Measurements from ENCODE around the gene ELFN2. TPM values are rescaled to one million over a fixed set of nuclear protein-coding genes. Genes with fewer than 3 reads are reported as not detected.
"Not testable (repeated sequence)": the region's sequence is repeated elsewhere in the genome, so short reads cannot be mapped to it uniquely, and the experiment has no call there.

The ELFN2 gene, protein sequence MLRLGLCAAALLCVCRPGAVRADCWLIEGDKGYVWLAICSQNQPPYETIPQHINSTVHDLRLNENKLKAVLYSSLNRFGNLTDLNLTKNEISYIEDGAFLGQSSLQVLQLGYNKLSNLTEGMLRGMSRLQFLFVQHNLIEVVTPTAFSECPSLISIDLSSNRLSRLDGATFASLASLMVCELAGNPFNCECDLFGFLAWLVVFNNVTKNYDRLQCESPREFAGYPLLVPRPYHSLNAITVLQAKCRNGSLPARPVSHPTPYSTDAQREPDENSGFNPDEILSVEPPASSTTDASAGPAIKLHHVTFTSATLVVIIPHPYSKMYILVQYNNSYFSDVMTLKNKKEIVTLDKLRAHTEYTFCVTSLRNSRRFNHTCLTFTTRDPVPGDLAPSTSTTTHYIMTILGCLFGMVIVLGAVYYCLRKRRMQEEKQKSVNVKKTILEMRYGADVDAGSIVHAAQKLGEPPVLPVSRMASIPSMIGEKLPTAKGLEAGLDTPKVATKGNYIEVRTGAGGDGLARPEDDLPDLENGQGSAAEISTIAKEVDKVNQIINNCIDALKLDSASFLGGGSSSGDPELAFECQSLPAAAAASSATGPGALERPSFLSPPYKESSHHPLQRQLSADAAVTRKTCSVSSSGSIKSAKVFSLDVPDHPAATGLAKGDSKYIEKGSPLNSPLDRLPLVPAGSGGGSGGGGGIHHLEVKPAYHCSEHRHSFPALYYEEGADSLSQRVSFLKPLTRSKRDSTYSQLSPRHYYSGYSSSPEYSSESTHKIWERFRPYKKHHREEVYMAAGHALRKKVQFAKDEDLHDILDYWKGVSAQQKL
- total RNA-seq: under 1 TPM; 0.03 to 0.33 (median 0.05) TPM

DNA sequence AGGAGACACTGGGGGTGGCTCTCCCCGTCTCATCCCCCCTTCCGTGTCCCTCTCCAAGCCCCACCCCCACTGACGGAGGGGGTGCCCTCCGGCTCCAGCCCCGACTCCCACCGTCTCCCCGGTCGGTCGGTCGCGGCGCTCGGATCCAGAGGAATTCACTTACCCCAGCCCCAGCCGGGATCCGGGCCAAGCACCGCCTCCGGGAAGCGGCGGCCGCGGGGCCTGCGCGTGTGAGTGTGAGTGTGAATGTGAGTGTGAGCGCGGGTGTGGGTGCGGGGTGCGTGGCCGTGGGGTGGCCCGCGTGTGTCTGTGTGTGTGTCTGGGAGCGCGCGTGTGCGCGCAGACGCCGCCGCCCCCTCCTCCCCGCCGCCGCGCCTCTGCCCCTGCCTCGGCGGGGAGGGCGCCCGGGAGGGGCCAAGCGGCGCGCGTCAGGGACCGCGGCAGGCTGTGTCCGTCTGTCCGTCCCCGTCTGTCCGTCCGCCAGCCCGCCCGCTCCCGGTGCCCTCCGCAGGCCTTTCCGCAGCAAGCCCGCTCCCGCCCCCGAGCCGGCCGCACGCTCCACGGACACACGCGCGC is at the start of gene ELFN2:
Gene ELFN2, minus strand, starts transcription at position 345 of the 576 bp plus-strand sequence. CDS start 51,945 bp downstream, outside the sequence.
- Mint-ChIP-seq H3K4me3 (peak within 1 kb of the TSS; percentile 62), H3K27me3 (ENCODE audit: low read depth) (peaks cover 61% of the 10 kb centered on the region), H3K36me3 (ENCODE audit: insufficient read depth) (no peaks in the 10 kb centered on the region), H3K9me3 (no peaks in the 10 kb centered on the region), H3K4me1 (ENCODE audit: low read depth) (peaks cover 18% of the 10 kb centered on the region)
- DNase-seq: no peak
- peak in 1 of 2 donors; percentile 12 for ATAC-seq

DNA sequence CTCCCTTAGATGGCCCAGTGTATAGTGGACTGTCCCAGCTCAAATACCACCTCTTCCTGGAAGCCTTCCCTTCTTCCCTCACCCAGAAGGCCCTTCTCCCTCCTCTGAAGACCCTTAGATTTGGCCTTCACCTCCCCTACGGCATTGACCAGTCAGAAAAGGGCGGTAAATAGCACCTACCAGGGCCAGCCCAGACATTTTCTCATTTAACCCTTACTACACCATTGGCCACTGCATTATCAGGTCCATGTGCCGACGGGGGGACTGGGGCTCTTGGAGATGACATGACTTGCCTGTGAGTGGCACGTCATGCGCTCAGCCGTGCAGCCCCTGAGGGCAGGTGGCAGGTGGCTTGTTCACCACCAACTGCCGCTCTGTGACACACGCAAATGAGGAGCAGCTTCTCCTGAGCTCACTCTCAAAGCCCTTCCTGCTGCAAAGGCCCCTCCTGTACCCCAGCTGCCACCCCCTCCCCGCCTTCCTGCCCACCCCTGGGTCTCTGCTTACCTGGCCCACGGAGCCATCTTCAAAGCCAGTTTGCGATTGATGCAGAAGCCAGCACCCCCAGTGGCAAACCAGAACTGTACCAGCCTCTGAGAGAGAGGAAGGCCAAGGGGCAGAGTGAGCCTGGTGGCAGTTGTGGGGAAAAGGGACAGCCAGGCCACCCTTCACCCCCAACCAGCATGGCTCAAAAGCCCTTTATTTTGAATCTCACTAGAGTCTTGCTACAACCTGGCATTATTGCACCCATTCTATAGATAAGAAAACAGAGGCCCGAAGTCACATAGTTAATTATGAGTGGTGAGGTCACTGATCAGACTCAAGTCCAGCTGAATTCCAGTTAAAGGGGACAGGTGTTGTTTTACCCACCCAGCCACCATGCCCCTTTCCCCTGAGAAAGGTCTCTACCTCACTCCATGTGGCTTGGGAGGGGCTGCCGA is 49.4 kb upstream of the ELFN2 start:
- Mint-ChIP-seq H3K9me3 (no peaks in the 10 kb centered on the region), H3K4me3 (no peak overlapping the region), H3K36me3 (ENCODE audit: insufficient read depth) (peaks cover 21% of the 10 kb centered on the region), H3K4me1 (ENCODE audit: low read depth) (peaks cover 9% of the 10 kb centered on the region), H3K27me3 (ENCODE audit: low read depth) (no peaks in the 10 kb centered on the region)
- ATAC-seq: no peak
- no peak for DNase-seq

DNA sequence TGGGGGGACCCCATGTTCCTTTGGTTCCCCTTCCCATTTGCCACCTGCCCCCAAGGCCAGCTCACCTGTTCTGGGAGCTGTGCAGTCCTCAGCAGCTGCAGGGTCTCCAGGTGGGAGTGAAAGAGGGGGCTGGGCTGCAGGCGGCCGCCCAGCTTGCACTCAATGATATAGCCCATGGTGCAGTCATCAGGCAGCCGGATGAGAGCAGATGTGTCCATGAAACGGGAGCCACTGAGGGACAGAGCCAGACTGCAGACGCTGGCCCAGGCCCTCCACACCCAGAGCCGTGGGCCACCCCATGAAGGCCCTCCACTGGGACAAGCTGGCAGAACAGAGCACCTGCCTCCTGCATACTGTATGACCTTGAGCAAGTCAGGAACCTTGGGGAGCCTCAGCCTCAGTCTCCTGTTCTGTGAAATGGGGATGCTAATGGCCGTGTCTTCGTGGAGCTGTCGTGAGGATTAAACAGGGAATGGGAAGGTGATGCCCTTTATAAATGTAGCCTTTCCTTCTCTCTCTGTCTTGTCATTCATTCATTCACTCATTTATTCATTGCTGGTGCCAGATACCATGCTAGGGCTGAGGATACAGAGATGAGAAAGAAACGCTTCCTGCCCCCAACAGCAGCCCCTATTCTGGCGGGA is 47.3 kb upstream of the ELFN2 start:
- Mint-ChIP-seq H3K27me3 (ENCODE audit: low read depth) (no peaks in the 10 kb centered on the region), H3K9me3 (no peaks in the 10 kb centered on the region), H3K36me3 (ENCODE audit: insufficient read depth) (peaks cover 26% of the 10 kb centered on the region), H3K4me3 (no peak overlapping the region), H3K4me1 (ENCODE audit: low read depth) (peaks cover 3% of the 10 kb centered on the region)
- no peak for DNase-seq
- ATAC-seq: no peak

DNA sequence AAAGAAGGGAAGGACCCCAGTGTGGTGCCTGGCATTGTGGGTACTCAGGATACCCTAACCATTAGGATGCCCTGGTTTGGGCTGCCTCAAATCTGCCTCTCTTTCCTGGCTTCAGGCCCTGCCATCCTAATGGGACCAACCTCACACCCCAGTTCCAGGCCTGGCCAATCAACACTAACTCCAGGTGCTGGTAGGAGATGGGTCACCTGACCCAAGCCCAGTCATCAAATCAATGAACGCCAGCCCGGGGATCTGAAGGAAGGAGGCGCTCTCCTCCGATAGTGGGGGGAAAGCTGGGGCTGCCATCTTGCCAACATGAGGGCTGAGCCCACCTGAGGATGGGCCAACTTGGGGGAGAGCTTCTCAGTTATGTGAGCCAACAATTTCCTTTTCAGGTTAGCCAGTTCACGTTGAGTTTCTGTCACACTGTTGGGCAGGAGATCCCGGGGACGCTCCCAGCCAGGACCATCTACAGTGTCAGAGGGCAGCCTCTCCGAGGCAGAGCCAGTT is 46.2 kb upstream of the ELFN2 start:
- H3K4me1 Mint-ChIP-seq (ENCODE audit: low read depth): peaks cover 3% of the 10 kb centered on the region
- ATAC-seq (no peak), DNase-seq (no peak)
- no peak overlapping the region for H3K4me3 Mint-ChIP-seq
- peaks cover 32% of the 10 kb centered on the region for H3K36me3 Mint-ChIP-seq (ENCODE audit: insufficient read depth)
- H3K9me3 Mint-ChIP-seq: no peaks in the 10 kb centered on the region
- H3K27me3 Mint-ChIP-seq (ENCODE audit: low read depth): no peaks in the 10 kb centered on the region

DNA sequence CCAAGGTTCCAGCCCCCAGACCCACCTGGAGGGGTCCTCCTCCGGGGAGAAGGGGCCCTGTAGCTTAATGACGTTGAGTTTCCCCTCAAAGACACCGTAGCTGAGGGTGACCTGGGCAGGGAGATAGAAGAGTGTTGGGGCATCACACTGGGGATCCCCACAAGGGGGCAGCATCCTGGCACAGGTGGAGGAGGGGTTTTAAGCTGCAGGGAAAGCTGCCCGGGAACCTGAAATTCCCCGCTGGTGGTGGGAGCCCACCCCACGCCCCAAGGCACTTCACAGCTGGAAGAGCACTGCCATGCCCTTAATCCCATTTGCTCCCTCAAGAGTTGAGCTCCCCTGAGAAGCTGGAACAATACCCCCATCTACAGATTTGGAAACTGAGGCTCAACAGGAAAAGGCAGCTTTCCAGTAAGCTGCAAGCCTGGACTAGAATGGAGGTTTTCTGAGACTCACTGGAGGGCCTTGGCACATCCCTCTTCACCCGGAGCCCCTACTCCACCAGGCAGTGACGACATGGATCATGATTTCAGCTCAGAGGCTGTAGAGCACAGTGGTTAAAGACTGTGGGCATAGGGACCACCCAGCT is 45.2 kb upstream of the ELFN2 start:
- Mint-ChIP-seq H3K36me3 (ENCODE audit: insufficient read depth) (peaks cover 37% of the 10 kb centered on the region), H3K9me3 (no peaks in the 10 kb centered on the region)
- no peak for ATAC-seq

DNA sequence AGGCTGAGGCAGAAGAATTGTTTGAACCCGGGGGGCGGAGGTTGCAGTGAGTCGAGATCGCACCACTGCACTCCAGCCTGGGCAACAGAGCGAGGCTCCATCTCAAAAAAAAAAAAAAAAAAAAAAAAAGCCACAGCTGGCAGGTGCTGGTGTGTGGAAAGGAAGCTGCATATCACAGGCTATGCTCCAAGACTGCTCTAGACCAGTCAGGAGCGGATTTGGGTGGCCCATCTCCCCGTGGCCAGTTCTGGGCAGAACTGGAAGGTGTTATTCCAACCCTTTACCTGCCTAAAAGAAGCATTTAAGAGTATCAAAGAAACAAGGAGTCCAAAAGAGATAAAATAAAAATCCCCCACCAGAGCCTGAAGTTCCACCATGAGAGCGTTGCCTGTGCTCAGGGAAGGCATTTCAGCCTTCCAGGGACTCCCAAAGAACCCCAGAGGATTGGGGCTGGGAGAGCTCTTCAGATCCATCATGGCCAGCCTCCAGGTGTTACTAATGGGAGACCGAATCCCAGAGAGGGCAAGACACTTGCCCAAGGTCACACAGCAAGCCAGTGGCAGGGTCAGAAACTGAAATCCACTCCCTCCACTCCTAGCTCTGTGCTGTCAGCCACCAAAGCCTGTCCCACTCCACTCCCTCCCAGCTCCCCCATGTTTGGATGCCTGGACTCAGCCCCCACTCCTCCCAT is 44.6 kb upstream of the ELFN2 start:
- ATAC-seq (no peak), DNase-seq (no peak)
- Mint-ChIP-seq H3K36me3 (ENCODE audit: insufficient read depth) (peaks cover 38% of the 10 kb centered on the region), H3K9me3 (no peaks in the 10 kb centered on the region), H3K4me3 (no peak overlapping the region), H3K4me1 (ENCODE audit: low read depth) (peaks cover 3% of the 10 kb centered on the region), H3K27me3 (ENCODE audit: low read depth) (no peaks in the 10 kb centered on the region)

More for the DNA sequence above, 45.2 kb upstream of the ELFN2 start:
- H3K4me1 Mint-ChIP-seq (ENCODE audit: low read depth): peaks cover 3% of the 10 kb centered on the region
- H3K4me3 Mint-ChIP-seq: no peak overlapping the region
- DNase-seq: peak; percentile 50
- H3K27me3 Mint-ChIP-seq (ENCODE audit: low read depth): no peaks in the 10 kb centered on the region

DNA sequence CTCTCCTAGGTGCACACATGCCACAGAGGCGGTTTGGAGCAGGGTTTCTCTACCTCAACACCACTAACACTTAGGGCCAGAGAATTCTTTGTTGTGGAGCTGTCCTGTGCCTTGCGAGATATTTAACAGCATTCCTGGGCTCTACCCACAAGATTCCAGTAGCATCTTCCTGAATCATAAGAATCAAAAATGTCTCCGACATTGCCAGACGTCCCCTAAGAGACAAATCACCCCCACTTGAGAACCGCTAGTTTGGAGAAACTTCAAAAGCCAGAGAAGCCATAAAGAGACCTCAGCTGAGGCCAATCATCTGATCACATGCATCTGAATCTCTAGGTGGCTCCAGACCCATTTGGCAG is 42.8 kb upstream of the ELFN2 start:
- Mint-ChIP-seq H3K36me3 (ENCODE audit: insufficient read depth) (peaks cover 42% of the 10 kb centered on the region), H3K27me3 (ENCODE audit: low read depth) (no peaks in the 10 kb centered on the region), H3K9me3 (no peaks in the 10 kb centered on the region), H3K4me3 (no peak overlapping the region), H3K4me1 (ENCODE audit: low read depth) (peaks cover 8% of the 10 kb centered on the region)
- DNase-seq (no peak), ATAC-seq (no peak)

DNA sequence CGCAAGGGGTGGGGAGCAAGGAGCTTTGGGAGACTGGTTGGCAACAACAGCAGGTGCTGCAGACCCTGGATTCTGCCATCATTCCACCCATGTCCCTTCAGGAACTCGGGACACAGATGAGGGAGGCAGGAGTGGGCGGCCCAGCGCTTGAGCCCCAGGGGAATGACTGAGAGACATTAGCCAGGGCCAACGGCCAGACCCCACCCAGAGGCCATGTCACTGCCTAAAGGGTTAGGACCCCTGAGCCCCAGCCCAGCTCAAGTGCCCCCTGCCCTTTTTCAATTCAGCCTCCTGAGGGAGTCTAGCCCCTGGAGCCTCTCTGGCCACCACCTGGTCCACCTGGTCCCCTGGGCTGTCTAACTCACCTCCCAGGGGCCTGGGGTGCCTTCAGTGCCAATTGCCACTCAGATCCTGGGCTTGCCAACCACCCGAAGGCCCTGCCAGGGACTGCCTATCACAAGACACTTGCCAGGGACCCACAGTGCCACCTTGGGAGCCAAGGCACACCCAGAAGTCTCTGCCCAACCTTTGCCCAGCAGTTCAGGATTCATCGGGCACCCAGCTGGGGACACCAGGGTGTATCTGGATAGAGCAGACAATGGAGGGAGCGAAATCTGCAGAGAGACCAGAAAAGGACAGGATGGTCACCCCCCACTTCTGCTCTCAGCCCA is 42.3 kb upstream of the ELFN2 start:
- H3K36me3 Mint-ChIP-seq (ENCODE audit: insufficient read depth): peaks cover 38% of the 10 kb centered on the region

DNA sequence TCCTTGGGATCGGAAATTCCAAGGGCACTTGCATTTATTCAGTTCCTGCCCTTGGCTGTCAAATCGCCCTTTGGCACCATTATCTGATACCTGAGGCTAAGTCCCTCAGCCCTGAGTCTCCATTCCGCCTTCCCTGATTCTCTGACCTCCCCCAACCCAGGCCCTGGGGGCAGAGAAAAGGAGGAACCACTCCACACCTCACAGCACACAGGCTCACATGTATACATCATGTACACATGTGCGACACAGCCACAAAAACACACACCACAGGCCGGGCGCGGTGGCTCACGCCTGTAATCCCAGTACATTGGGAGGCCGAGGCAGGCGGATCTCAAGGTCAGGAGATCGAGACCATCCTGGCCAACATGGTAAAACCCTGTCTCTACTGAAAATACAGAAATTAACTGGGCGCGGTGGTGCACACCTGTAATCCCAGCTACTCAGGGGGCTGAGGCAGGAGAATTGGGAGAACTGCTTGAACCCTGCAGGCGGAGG is 41.0 kb upstream of the ELFN2 start:
- H3K27me3 Mint-ChIP-seq (ENCODE audit: low read depth); DNase-seq; H3K4me1 Mint-ChIP-seq (ENCODE audit: low read depth); ATAC-seq; H3K4me3 Mint-ChIP-seq; H3K9me3 Mint-ChIP-seq: not testable (repeated sequence)
- H3K36me3 Mint-ChIP-seq (ENCODE audit: insufficient read depth): peaks cover 35% of the 10 kb centered on the region

More for the DNA sequence above, 42.3 kb upstream of the ELFN2 start:
- DNase-seq (no peak), ATAC-seq (no peak)
- peaks cover 8% of the 10 kb centered on the region for H3K4me1 Mint-ChIP-seq (ENCODE audit: low read depth)
- no peak overlapping the region for H3K4me3 Mint-ChIP-seq
- no peaks in the 10 kb centered on the region for H3K27me3 Mint-ChIP-seq (ENCODE audit: low read depth)
- H3K9me3 Mint-ChIP-seq: no peaks in the 10 kb centered on the region

DNA sequence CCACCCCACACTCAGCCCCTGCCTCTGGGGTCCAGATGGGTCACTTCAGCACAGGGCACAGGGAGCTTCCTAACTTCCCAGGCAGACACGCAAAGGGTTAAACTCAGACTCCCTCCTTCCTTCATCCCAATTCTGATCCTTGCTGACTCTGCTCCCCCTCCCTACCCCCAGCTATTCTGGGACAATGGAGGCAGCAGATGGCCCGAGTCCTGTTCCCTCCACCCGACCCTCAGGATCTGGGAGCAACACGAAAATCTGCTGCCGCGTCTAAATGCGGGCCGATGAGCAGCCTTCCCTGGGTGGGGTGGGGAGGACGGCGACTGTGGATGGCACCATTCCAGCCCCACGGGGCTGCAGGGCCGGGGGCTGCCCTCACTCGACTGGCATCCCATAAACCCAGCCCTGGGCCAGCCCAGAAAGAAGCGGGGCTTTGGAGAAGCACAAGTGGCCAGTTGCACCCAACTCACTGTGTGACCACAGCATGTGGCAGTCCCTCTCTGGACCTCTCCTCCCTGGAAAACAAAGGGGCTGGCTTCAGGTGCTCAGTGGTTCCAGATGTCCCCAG is 40.2 kb upstream of the ELFN2 start:
- no peak for DNase-seq
- no peak for ATAC-seq
- Mint-ChIP-seq H3K4me3 (no peak overlapping the region), H3K36me3 (ENCODE audit: insufficient read depth) (peaks cover 35% of the 10 kb centered on the region), H3K27me3 (ENCODE audit: low read depth) (no peaks in the 10 kb centered on the region), H3K9me3 (no peaks in the 10 kb centered on the region), H3K4me1 (ENCODE audit: low read depth) (peaks cover 8% of the 10 kb centered on the region)

DNA sequence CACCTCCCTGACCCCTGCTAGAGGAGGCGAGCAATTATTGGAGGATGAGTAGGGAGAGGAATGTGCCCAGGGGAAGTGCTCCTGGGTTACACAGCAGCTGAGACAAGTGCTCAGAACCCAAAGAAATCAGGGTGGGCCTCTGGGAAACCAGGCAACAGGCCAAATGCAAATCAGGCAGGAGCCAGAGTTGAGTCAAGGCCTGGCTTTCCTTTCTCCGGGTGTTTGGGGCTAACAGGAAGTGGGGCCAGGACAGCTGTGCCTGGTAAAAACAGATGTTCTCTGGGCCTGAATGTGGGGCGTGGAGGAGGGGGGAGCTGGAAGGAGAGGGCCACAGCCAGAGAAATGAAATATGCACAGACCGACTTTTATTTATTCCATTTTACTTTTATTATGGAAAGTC is 36.9 kb upstream of the ELFN2 start:
- no peak for DNase-seq
- no peak overlapping the region for H3K4me3 Mint-ChIP-seq
- no peak for ATAC-seq
- H3K9me3 Mint-ChIP-seq: no peaks in the 10 kb centered on the region
- H3K36me3 Mint-ChIP-seq (ENCODE audit: insufficient read depth): peaks cover 36% of the 10 kb centered on the region
- no peaks in the 10 kb centered on the region for H3K27me3 Mint-ChIP-seq (ENCODE audit: low read depth)
- H3K4me1 Mint-ChIP-seq (ENCODE audit: low read depth): peaks cover 5% of the 10 kb centered on the region

DNA sequence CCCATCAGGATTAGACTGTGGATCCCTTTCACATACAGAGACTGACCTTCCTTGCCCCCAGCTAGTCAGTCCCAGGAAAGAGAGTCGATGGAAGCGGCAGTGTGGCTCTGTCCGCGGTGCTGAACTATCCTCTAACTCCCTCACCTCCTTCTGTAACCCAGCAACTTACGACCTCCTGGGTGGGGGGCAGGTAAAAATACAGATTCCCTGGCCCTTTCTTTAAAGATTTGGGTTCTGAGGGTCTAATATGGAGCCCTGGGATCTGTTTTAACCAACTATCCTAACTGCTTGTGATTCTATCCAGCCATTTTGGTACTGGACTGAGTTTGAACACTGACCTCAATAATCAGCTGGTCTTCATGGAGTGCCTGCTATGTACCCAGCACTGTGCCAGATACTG is 35.7 kb upstream of the ELFN2 start:
- peaks cover 32% of the 10 kb centered on the region for H3K36me3 Mint-ChIP-seq (ENCODE audit: insufficient read depth)
- peaks cover 5% of the 10 kb centered on the region for H3K4me1 Mint-ChIP-seq (ENCODE audit: low read depth)
- ATAC-seq: no peak
- H3K27me3 Mint-ChIP-seq (ENCODE audit: low read depth): no peaks in the 10 kb centered on the region
- no peak for DNase-seq
- H3K4me3 Mint-ChIP-seq: no peak overlapping the region
- H3K9me3 Mint-ChIP-seq: no peaks in the 10 kb centered on the region
